Calu3 (cell line): Measurements from ENCODE around the gene CELF4. TPM values are rescaled to one million over a fixed set of nuclear protein-coding genes. Genes with fewer than 3 reads are reported as not detected.
A peak's percentile ranks its signal among the peaks of the same experiment; 100 is the strongest.

Experiments
- BruUV-seq: library from RNA; stranded (reverse); fragments of 400-500 nt; replicated peaks from 2 replicates; lab custom pipeline; 2021; lab: Mats Ljungman, UMichigan
- CTCF ChIA-PET: fragments of 300-600 bp; sonication (Branson Sonifier 250); formaldehyde crosslinking; loops from one replicate; lab custom pipeline; 2022; ENCODE audit warnings: antibody characterized with exemption; lab: Charles Lee
- DNase-seq: peaks from one replicate; pipeline ENCODE4 v3.0.0; 2022
- H3K27ac Mint-ChIP-seq: one replicate; pipeline ENCODE4 v1.8.0; 2022; ENCODE audit warnings: mixed read lengths; ENCODE audit not compliant: unreplicated experiment
- H3K27me3 Mint-ChIP-seq: one replicate; pipeline ENCODE4 v1.8.0; 2022; ENCODE audit warnings: mixed read lengths; ENCODE audit not compliant: unreplicated experiment
- H3K36me3 Mint-ChIP-seq: one replicate; pipeline ENCODE4 v1.8.0; 2022; ENCODE audit warnings: mild to moderate bottlenecking, moderate library complexity, mixed read lengths; ENCODE audit not compliant: insufficient read depth, unreplicated experiment
- H3K4me1 Mint-ChIP-seq: one replicate; pipeline ENCODE4 v1.8.0; 2022; ENCODE audit warnings: mild to moderate bottlenecking, low read depth, mixed read lengths; ENCODE audit not compliant: unreplicated experiment
- H3K4me3 Mint-ChIP-seq: one replicate; pipeline ENCODE4 v1.8.0; 2022; ENCODE audit warnings: mild to moderate bottlenecking, low read depth, moderate library complexity, mixed read lengths; ENCODE audit not compliant: unreplicated experiment
- H3K9me3 Mint-ChIP-seq: one replicate; pipeline ENCODE4 v1.8.0; 2022; ENCODE audit warnings: low read depth, mixed read lengths; ENCODE audit not compliant: unreplicated experiment
- intact Hi-C: fragments of 100-400 bp; cut with micrococcal nuclease; formaldehyde crosslinking; loops from one replicate; pipeline ENCODE4 v1.10.0; 2022; ENCODE audit not compliant: unreplicated experiment
- total RNA-seq: library from RNA; stranded (reverse); gene quantifications from 2 replicates; pipeline ENCODE4 v1.2.3, GENCODE V29; 2022
- TF ChIP-seq, protein P1 (sequence below): fragments of 200-600 bp; IDR thresholded peaks from one replicate; pipeline ENCODE4 v1.8.0; 2022; ENCODE audit warnings: antibody characterized with exemption; ENCODE audit not compliant: unreplicated experiment

CELF4 gene
- total RNA-seq, 1 experiment from 2014 or later: 7.8 TPM

DNA sequence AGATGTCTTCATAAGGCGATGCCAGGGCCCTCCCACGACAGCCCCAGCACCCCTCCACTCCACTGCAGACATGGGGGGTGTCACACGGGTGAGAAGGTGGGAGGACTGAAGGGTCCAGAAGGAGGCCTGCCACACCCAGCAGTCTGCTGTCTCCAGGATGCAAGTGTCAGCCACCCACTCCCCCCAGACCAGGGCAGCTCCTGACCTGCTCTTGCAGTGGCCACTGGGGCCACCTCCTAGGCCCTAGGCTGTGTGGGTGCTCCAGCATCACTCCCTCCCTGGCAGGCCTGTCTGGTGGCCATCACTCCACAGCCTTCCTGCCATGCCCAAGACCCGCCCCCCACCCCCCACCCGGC is 171.0 kb downstream of the CELF4 start:
- H3K4me3 Mint-ChIP-seq: no peak overlapping the region
- CTCF ChIA-PET: interaction anchor here (0.8 kb wide), 1 partner anchor 14 kb away, joined by 6 read pairs; no protein-coding TSS in a partner anchor
- no peaks in the 10 kb centered on the region for H3K9me3 Mint-ChIP-seq
- intact Hi-C loops: no loop called here
- TF ChIP-seq, protein P1, sequence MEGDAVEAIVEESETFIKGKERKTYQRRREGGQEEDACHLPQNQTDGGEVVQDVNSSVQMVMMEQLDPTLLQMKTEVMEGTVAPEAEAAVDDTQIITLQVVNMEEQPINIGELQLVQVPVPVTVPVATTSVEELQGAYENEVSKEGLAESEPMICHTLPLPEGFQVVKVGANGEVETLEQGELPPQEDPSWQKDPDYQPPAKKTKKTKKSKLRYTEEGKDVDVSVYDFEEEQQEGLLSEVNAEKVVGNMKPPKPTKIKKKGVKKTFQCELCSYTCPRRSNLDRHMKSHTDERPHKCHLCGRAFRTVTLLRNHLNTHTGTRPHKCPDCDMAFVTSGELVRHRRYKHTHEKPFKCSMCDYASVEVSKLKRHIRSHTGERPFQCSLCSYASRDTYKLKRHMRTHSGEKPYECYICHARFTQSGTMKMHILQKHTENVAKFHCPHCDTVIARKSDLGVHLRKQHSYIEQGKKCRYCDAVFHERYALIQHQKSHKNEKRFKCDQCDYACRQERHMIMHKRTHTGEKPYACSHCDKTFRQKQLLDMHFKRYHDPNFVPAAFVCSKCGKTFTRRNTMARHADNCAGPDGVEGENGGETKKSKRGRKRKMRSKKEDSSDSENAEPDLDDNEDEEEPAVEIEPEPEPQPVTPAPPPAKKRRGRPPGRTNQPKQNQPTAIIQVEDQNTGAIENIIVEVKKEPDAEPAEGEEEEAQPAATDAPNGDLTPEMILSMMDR: no peak
- no peaks in the 10 kb centered on the region for H3K36me3 Mint-ChIP-seq
- no peaks in the 10 kb centered on the region for H3K4me1 Mint-ChIP-seq
- no peak overlapping the region for H3K27ac Mint-ChIP-seq
- peaks cover 97% of the 10 kb centered on the region for H3K27me3 Mint-ChIP-seq
- no peak for DNase-seq
- BruUV-seq: no TSS peak

DNA sequence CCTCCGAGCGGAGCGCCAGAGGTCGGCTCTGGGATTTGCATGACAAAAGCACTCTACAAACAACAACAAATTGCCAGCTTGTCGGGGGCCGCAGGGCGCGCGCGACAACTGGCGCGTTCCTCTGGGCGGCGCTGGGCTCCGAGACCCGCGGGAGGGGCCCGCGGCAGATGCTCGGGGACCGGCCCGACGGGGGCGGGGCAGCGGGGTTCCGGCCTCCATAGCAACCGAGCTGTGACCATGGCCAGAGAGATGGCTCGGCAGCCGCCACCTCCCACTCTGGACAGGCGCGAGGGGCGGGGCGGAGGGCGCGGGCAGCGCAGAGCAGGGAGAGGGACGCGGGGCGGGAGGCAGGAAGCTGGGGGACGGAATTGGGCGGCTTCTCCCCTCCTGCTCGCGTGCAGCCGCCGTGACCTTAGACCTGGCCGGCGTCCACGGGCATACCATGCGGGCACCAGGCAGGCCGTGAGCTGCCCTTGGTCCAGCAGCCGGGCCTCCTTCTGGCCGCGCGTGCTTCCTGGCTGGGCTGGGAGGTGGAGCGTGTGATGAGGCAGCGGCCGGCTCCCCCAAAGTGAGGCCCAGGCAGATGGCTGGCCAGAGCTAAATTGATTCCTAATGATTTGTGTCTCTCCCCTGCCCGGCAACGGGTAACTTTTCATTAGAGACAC is 171.5 kb downstream of the CELF4 start:
- H3K4me3 Mint-ChIP-seq: no peak overlapping the region
- DNase-seq: peak; percentile 40
- BruUV-seq: no TSS peak
- no peaks in the 10 kb centered on the region for H3K9me3 Mint-ChIP-seq
- H3K36me3 Mint-ChIP-seq: no peaks in the 10 kb centered on the region
- peaks cover 97% of the 10 kb centered on the region for H3K27me3 Mint-ChIP-seq
- no peaks in the 10 kb centered on the region for H3K4me1 Mint-ChIP-seq
- CTCF ChIA-PET: interaction anchor here (0.6 to 0.8 kb wide), 2 partner anchors 15 to 1554 kb away, joined by 6 to 8 read pairs; no protein-coding TSS in a partner anchor
- H3K27ac Mint-ChIP-seq: no peak overlapping the region
- TF ChIP-seq, protein P1: no peak
- intact Hi-C loops: no loop called here

DNA sequence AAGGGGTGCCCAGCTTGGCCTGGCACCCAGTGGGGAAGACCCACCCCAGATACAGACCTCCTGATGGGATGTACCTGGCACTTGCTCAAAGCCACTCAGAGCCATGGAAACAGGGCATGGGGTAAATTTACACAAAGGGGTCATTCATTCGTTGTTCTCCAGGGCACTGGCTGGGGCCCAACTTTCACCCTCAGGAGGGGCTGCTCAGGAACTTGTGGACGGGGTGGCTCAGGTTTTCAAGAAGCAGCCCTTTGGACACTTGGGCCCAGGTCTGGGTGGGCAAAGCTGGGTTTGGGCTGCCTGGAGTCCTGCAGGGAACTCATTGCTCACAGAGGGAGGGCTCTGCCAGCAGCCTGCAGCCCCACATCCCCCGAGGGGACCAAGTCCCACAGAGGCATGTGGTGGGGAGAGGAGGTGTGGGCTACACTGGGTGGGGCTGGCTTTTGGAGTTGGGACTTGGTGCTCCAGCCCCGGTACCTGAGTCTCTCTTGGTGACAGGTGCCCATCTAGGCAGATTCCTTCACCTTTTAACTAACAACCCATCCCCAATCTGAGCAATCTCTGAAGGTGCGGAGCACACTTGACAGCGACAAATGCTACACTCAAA is 172.3 kb downstream of the CELF4 start:
- Mint-ChIP-seq H3K4me3 (no peak overlapping the region), H3K27me3 (peaks cover 97% of the 10 kb centered on the region), H3K27ac (no peak overlapping the region), H3K36me3 (no peaks in the 10 kb centered on the region), H3K4me1 (no peaks in the 10 kb centered on the region), H3K9me3 (no peaks in the 10 kb centered on the region)
- intact Hi-C loops: no loop called here
- no TSS peak for BruUV-seq
- CTCF ChIA-PET: interaction anchor here (0.6 kb wide), 1 partner anchor 1554 kb away, joined by 8 read pairs; no protein-coding TSS in a partner anchor
- TF ChIP-seq, protein P1: no peak
- DNase-seq: no peak

DNA sequence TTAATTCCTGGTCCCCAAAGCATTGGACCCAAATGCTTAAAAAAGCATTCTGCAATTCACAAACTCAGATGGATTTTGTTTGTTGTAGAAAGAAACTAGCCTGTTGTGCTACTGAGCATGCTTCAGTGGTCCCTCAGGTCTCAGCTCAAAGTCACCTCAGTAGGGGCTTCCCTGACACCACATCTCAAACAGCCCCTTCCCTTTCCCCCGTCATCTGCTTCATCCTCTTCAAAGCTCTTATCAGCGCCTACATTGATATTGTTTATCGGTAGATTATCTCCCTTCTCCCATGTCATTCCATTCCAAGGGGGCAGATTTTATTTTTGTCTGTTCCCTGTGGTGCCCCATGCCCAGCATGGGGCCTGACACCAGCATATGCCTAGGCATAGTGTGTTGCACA is 172.9 kb downstream of the CELF4 start:
- Mint-ChIP-seq H3K27ac (no peak overlapping the region), H3K9me3 (no peaks in the 10 kb centered on the region), H3K4me3 (no peak overlapping the region), H3K27me3 (peaks cover 97% of the 10 kb centered on the region), H3K36me3 (no peaks in the 10 kb centered on the region), H3K4me1 (no peaks in the 10 kb centered on the region)
- CTCF ChIA-PET: interaction anchor here (0.7 kb wide), 1 partner anchor 512 kb away, joined by 4 read pairs; no protein-coding TSS in a partner anchor
- no peak for DNase-seq
- intact Hi-C loops: no loop called here
- TF ChIP-seq, protein P1: no peak
- BruUV-seq: no TSS peak
